ENCODE results near the gene HAUS6.
"Not testable (repeated sequence)": the region's sequence is repeated elsewhere in the genome, so short reads cannot be mapped to it uniquely, and the experiment has no call there.

Gene HAUS6

DNA sequence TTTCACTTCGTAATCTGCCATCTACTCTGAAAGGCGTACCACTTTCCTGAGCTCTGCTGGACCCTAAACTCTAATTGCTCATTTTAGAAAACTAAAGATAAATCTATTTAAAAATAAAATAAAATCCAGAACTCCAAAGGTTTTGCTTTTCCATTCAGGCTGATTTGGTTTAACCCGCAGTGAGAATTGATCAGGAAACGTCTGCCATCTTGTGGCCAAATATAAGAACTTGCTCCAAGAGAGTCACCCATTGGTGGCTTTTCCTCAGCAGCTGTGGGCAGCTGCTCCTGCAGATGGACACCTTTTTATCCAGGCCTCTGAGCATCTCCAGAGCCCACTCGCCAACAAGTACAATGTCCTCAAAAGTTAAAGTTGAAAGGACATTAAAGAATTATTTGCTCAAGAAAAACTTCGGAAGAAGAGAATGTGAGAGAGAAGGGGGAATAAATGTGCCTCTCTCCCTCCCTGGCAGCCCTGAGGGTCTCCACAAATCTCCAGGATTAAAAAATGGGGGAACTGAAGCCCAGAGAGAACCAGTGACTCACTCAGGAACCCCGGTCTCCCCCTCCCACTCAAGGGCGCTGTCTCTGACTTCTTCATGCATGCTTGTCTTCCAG, 73.8 kb downstream of the HAUS6 start:
- H3K36me3 ChIP-seq (ENCODE audit: insufficient read depth, low read length) = no peaks in the 10 kb centered on the region
- no peaks in the 10 kb centered on the region for H3K9me3 ChIP-seq (ENCODE audit: low read length)
- no peaks in the 10 kb centered on the region for H3K27me3 ChIP-seq (ENCODE audit: control insufficient read depth in 1 of 2, insufficient read depth in 2 of 2, low read length in 2 of 2)
- no peaks in the 10 kb centered on the region for H3K4me1 ChIP-seq (ENCODE audit: insufficient read depth, low read length)
- no peak overlapping the region for H3K27ac ChIP-seq (ENCODE audit: low read depth, low read length)
- H3K4me3 ChIP-seq (ENCODE audit: low read depth in 1 of 2, low read length in 2 of 2) = no peak overlapping the region
- no peak overlapping the region for H3K9ac ChIP-seq (ENCODE audit: low read length)

DNA sequence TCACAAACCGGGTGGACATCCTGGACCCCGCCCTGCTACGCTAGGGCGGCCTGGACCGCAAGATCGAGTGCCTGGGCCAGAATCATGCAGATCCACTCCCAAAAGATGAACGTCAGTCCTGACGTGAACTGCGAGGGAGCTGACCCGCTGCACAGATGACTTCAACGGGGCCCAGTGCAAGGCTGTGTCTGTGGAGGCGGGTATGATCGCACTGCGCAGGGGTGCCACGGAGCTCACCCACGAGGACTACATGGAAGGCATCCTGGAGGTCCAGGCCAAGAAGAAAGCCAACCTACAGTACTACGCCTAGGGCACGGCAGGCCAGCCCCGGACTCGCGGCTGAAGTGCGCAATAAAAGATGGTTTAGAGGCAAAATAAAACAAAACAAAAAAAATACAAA, 74.9 kb downstream of the HAUS6 start:
- Histone ChIP-seq H3K9me3 (ENCODE audit: low read length) (no peaks in the 10 kb centered on the region), H3K9ac (ENCODE audit: low read length) (no peak overlapping the region), H3K27me3 (ENCODE audit: control insufficient read depth in 1 of 2, insufficient read depth in 2 of 2, low read length in 2 of 2) (no peaks in the 10 kb centered on the region), H3K27ac (ENCODE audit: low read depth, low read length) (no peak overlapping the region), H3K4me1 (ENCODE audit: insufficient read depth, low read length) (no peaks in the 10 kb centered on the region), H3K4me3 (ENCODE audit: low read depth in 1 of 2, low read length in 2 of 2) (no peak overlapping the region), H3K36me3 (ENCODE audit: insufficient read depth, low read length) (no peaks in the 10 kb centered on the region)

DNA sequence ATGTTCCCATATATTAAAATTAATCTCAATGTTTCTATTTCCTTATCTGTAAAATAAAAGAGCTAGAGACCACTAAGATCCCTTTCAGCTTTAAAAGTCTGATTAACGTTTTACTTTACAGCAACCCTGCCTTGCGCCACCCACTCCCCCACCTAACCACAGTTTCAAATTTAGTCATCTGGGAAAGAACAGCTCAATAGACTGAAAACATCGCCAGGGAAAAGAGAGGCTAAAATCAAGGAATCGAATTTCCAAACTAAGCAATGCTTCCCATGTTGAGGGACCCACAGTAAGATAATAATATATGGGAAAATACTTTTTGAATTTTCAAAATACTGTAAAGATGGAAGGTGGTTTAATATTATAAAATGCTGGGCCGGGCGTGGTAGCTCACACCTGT, 76.3 kb downstream of the HAUS6 start:
- no peaks in the 10 kb centered on the region for H3K9me3 ChIP-seq (ENCODE audit: low read length)
- H3K9ac ChIP-seq (ENCODE audit: low read length) = no peak overlapping the region
- H3K27me3 ChIP-seq (ENCODE audit: control insufficient read depth in 1 of 2, insufficient read depth in 2 of 2, low read length in 2 of 2) = no peaks in the 10 kb centered on the region
- H3K4me1 ChIP-seq (ENCODE audit: insufficient read depth, low read length) = no peaks in the 10 kb centered on the region
- no peak overlapping the region for H3K4me3 ChIP-seq (ENCODE audit: low read depth in 1 of 2, low read length in 2 of 2)
- no peak overlapping the region for H3K27ac ChIP-seq (ENCODE audit: low read depth, low read length)
- H3K36me3 ChIP-seq (ENCODE audit: insufficient read depth, low read length) = no peaks in the 10 kb centered on the region

DNA sequence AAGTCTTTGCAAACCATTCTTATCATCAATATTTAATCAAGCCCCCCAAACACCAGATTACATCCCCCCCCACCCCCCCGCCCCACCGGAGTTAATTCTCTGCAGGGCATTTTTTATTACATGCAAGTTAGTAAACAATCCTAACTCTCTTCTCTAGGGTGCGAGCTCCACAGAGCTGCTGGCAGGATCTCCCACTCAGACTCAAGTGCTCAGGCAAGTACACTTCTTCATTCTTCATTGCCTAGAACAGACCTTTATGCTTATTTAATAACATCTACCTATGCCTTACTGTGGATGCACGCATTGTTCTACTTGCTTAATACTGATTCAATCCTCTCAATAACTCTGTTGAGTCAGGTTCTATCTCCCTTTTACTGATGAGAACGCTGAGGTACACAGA, 79.6 kb downstream of the HAUS6 start:
- Histone ChIP-seq H3K4me3 (ENCODE audit: low read depth in 1 of 2, low read length in 2 of 2) (no peak overlapping the region), H3K4me1 (ENCODE audit: insufficient read depth, low read length) (no peaks in the 10 kb centered on the region), H3K36me3 (ENCODE audit: insufficient read depth, low read length) (no peaks in the 10 kb centered on the region), H3K9ac (ENCODE audit: low read length) (no peak overlapping the region), H3K27ac (ENCODE audit: low read depth, low read length) (no peak overlapping the region), H3K9me3 (ENCODE audit: low read length) (no peaks in the 10 kb centered on the region), H3K27me3 (ENCODE audit: control insufficient read depth in 1 of 2, insufficient read depth in 2 of 2, low read length in 2 of 2) (no peaks in the 10 kb centered on the region)

DNA sequence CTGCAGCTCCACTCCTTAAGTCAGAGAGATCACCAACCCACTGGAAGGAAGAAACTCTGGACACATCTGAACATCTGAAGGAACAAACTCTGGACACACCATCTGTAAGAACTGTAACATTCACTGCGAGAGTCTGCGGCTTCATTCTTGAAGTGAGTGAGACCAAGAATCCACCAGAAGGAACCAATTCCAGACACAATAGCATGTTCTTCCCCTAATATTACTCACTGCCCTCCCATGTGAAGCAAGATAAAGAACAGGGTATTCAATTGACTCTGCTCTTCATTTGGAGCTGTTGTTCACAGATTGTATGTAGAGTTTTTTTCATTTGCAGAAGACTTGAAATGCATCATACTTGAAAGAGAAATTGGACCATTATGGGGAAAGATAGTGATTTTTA, 80.5 kb downstream of the HAUS6 start:
- H3K27me3 ChIP-seq (ENCODE audit: control insufficient read depth in 1 of 2, insufficient read depth in 2 of 2, low read length in 2 of 2) = no peaks in the 10 kb centered on the region
- no peaks in the 10 kb centered on the region for H3K36me3 ChIP-seq (ENCODE audit: insufficient read depth, low read length)
- H3K27ac ChIP-seq (ENCODE audit: low read depth, low read length) = no peak overlapping the region
- no peak overlapping the region for H3K9ac ChIP-seq (ENCODE audit: low read length)
- no peaks in the 10 kb centered on the region for H3K9me3 ChIP-seq (ENCODE audit: low read length)
- no peak overlapping the region for H3K4me3 ChIP-seq (ENCODE audit: low read depth in 1 of 2, low read length in 2 of 2)
- H3K4me1 ChIP-seq (ENCODE audit: insufficient read depth, low read length) = no peaks in the 10 kb centered on the region

DNA sequence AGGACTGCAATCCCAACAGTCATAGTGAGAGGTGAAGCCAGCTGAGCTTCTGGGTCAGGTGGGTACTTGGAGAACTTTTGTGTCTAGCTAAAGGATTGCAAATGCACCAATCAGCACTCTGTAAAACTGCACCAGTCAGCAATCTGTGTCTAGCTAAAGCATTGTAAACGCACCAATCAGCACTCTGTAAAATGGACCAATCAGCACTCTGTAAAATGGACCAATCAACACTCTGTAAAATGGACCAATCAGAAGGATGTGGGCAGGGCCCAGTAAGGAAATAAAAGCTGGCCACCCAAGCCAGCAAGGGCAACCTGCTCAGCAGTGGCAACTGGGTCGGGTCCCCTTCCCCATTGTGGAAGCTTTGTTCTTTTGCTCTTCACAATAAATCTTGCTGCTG, 81.1 kb downstream of the HAUS6 start:
- H3K9me3 ChIP-seq (ENCODE audit: low read length); H3K4me1 ChIP-seq (ENCODE audit: insufficient read depth, low read length); H3K36me3 ChIP-seq (ENCODE audit: insufficient read depth, low read length); H3K27ac ChIP-seq (ENCODE audit: low read depth, low read length); H3K4me3 ChIP-seq (ENCODE audit: low read depth in 1 of 2, low read length in 2 of 2); H3K27me3 ChIP-seq (ENCODE audit: control insufficient read depth in 1 of 2, insufficient read depth in 2 of 2, low read length in 2 of 2); H3K9ac ChIP-seq (ENCODE audit: low read length): not testable (repeated sequence)

DNA sequence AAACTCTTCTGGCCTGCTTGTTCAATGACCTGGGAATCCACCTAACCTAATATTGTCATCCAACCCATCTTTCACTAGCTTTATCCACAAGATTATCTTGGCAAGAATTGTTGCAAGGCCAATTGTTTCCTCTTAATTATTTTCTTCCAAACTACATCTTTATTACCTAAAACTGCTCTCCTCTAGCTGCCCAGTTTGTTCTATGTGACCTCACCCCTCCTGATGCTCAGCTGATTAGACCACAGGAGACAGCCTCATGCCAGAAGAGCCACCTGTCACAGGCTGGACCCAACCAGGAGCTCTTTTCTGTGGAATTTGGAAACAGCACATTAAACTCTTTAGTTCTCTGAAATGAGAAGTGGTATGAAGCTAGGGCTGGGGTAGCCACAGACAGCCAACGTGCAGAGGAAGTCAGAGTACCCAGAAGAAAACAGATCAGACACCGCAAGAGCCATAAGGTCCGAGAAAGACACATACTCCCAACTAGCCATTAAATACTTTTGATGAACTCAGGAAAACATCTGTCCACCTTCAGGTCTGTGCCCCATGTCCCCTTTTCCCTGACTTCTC, 81.7 kb downstream of the HAUS6 start:
- no peak overlapping the region for H3K9ac ChIP-seq (ENCODE audit: low read length)
- no peaks in the 10 kb centered on the region for H3K4me1 ChIP-seq (ENCODE audit: insufficient read depth, low read length)
- H3K9me3 ChIP-seq (ENCODE audit: low read length) = no peaks in the 10 kb centered on the region
- no peaks in the 10 kb centered on the region for H3K36me3 ChIP-seq (ENCODE audit: insufficient read depth, low read length)
- no peak overlapping the region for H3K4me3 ChIP-seq (ENCODE audit: low read depth in 1 of 2, low read length in 2 of 2)
- H3K27me3 ChIP-seq (ENCODE audit: control insufficient read depth in 1 of 2, insufficient read depth in 2 of 2, low read length in 2 of 2) = no peaks in the 10 kb centered on the region
- H3K27ac ChIP-seq (ENCODE audit: low read depth, low read length) = no peak overlapping the region

DNA sequence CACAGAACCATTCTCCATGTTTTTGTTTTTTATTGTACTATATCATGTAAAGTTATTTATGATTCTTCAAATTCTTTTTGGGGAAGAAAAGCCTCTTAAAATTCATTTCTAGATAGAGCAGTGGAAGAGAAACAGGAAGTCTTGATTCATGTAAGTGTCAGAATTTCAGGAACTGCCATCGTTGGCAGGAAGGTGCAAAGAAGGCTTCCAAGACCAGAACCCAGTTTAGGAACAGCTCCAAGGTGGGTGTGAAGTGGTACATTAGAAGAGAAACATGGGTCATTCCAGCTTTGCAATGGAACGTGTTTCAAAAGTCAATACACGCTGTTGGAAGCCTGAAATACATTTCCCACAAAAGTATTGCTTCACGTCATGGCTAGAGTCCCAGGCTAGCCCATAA, 84.5 kb downstream of the HAUS6 start:
- H3K36me3 ChIP-seq (ENCODE audit: insufficient read depth, low read length) = no peaks in the 10 kb centered on the region
- no peak overlapping the region for H3K27ac ChIP-seq (ENCODE audit: low read depth, low read length)
- H3K27me3 ChIP-seq (ENCODE audit: control insufficient read depth in 1 of 2, insufficient read depth in 2 of 2, low read length in 2 of 2) = no peaks in the 10 kb centered on the region
- no peak overlapping the region for H3K4me3 ChIP-seq (ENCODE audit: low read depth in 1 of 2, low read length in 2 of 2)
- H3K4me1 ChIP-seq (ENCODE audit: insufficient read depth, low read length) = no peaks in the 10 kb centered on the region
- no peaks in the 10 kb centered on the region for H3K9me3 ChIP-seq (ENCODE audit: low read length)
- no peak overlapping the region for H3K9ac ChIP-seq (ENCODE audit: low read length)

DNA sequence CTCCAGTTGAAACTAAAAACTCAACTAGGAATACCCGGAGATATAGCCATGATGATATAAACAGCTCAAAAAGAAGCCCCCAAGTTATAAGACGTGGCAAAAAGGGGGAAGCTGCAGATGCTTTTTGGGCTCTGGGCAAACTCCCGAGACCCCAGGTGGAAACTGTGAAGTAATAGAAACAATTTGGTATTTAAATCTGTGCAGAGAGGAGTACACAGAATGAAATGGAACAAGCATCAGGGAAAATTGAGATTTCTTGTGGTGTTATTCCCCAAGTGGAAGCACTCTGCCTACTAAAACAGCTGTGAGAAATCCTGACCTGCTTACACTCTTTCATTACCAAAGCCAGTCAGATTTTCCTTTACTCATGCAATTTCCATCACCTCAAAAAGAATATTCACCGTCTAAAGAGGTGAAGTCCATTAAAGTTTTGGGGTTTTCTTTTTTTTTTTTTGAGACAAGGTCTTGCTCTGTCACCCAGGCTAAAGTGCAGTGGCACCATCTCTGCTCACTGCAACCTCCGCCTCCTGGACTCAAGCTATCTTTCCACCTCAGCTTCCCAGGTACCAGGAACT, 93.2 kb downstream of the HAUS6 start:
- Histone ChIP-seq H3K27ac (ENCODE audit: low read depth, low read length) (no peak overlapping the region), H3K4me3 (ENCODE audit: low read depth in 1 of 2, low read length in 2 of 2) (no peak overlapping the region), H3K27me3 (ENCODE audit: control insufficient read depth in 1 of 2, insufficient read depth in 2 of 2, low read length in 2 of 2) (no peaks in the 10 kb centered on the region), H3K9ac (ENCODE audit: low read length) (no peak overlapping the region), H3K9me3 (ENCODE audit: low read length) (no peaks in the 10 kb centered on the region), H3K4me1 (ENCODE audit: insufficient read depth, low read length) (peaks cover 4% of the 10 kb centered on the region), H3K36me3 (ENCODE audit: insufficient read depth, low read length) (no peaks in the 10 kb centered on the region)

All from muscle layer of colon (tissue), 2 donors.